Lower leg skin (tissue), 3 donors: ENCODE results near the gene RAD51B.

Source experiments
- CTCF ChIP-seq, 3 donors: fragments of 450-650 bp; IDR thresholded peaks; one replicate each; pipeline ENCODE4 v1.5.1; 2016; ENCODE audit warnings: antibody characterized with exemption in 3 of 3, mild to moderate bottlenecking in 3 of 3, moderate library complexity in 2 of 3
- POLR2A ChIP-seq, 2 donors: fragments of 450-650 bp; IDR thresholded peaks; one replicate each; pipeline ENCODE4 v1.6.1; 2016 to 2017; ENCODE audit warnings: antibody characterized with exemption in 2 of 2, mild to moderate bottlenecking in 1 of 2, moderate library complexity in 1 of 2

GRCh38 chr14:68396461-68396860 is 576.9 kb downstream of the RAD51B start:
- TF ChIP-seq CTCF (IDR thresholded peaks at IDR 0.05), result no peak
- no peak for TF ChIP-seq POLR2A (IDR thresholded peaks at IDR 0.05)
